ENCODE data around the gene DPEP1.

GRCh38 chr16:89589241-89589926 lies 24.1 kb upstream of the DPEP1 start:
- TF ChIP-seq POLR2A (IDR thresholded peaks at IDR 0.05) (no peak), CTCF (IDR thresholded peaks at IDR 0.05 in 8 of 11, conservative IDR thresholded peaks at IDR 0.05 in 3 of 11) (no peak)

Measured in spleen (tissue), 7 donors.